Hematopoietic multipotent progenitor cell treated with erythropoietin and hydrocortisone succinate and interleukin-3 and kit ligand, for 15 days (in vitro differentiated cells): Measurements from ENCODE around the gene MALRD1.

Experiments
- DNase-seq: peaks from one replicate; pipeline ENCODE4 v3.0.0-alpha.2; 2015; ENCODE audit warnings: low spot score

MALRD1 gene

GRCh38 chr10:19231034-19231433, 182.4 kb downstream of the MALRD1 start:
- DNase-seq, result no peak

DNA sequence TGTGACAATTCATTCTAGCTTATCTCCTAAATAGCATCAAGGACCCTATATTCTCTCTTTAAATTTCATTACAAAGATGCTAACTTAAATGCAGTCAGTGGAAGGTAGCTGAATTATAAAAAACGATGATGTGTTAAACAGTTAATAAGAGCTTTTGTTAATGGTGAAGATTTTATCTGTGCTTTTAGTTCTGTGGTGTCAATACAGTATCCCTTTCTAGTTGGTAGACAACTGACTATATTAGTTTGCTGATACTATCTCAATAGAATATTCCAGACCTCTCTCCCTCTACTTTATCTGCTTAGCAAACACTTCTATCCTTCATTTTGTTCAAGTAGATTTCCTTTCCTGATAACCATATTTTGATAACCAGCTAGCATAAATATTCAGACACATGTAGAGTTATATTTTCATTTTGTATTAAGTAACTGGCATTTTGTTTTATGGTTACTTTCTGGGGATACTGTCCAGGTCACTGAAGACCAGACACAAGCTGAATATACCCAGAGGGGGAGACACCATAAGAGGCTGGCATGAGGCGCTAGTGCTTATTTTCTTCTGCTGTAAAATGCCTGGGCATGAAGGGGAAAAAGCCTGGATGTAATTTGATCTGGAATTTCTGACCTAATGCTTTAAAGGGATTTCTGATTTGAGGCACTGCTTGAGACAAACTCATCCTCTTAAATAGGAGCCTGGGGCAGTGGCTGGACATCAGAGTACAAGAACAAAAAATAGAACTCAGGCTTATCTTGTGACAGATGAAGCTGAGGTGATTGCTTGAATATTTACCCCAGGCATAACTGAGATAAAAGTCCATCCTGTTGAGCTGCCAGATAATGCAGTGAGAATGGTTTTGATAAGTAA, 197.5 kb downstream of the MALRD1 start:
- no peak for DNase-seq

DNA sequence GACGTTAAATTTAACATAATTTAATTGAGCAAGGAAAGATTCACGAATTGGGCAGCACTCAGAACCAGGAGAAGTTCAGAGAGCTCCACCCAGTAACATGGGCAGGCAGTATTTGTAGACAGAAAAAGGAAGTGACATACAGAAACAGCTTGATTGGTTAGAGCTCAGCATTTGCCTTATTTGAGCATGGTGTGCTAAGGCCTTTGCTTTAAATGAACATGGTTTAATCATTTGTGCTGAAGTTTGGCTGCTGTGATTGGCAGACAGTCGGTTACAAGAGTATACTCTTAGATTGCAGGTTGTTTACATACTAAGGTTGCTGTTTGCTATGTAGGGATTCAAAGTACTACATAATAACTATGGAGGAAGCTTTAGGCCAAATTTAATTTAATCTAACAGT, 199.2 kb downstream of the MALRD1 start:
- no peak for DNase-seq

DNA sequence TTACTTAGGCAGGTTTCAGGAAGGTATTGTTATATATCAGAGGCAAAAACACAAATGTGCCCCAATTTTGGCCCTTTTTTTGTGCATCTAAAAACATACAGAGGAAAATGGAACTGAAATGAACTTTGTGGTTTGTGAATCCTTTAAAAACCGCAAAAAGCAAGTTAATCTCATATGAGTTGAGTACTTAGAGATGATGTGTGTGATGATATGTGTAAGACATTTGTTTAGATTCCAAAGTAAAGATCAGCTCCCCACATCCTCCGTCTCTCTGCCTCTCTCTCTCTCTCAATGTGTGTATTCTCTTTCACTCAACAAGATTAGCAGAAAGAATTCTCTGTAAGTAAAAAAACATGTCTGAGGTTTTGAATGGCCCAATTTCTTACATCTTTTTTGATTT, 201.9 kb downstream of the MALRD1 start:
- DNase-seq, result no peak

DNA sequence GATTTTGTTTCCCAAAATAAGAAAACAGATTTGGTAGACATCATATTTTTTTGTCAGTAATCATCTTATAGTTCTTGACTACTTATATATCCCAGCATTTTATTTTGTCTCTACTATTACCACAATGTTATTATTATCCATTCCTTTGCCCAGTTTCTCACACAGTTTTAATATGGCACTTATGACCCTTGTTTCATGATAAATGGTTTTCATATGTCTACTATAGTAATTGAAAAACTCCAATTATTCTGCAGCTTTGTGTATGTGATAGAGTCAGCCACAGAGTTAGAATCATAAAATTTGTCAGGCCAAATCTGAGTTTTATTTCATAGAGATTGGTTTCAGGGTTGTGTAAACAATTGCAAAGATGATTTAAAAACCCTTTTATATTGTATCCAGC, 203.9 kb downstream of the MALRD1 start:
- no peak for DNase-seq

- DNase-seq, result no peak
Observed at GRCh38 chr10:19256331-19256730, 207.7 kb downstream of the MALRD1 start.

DNA sequence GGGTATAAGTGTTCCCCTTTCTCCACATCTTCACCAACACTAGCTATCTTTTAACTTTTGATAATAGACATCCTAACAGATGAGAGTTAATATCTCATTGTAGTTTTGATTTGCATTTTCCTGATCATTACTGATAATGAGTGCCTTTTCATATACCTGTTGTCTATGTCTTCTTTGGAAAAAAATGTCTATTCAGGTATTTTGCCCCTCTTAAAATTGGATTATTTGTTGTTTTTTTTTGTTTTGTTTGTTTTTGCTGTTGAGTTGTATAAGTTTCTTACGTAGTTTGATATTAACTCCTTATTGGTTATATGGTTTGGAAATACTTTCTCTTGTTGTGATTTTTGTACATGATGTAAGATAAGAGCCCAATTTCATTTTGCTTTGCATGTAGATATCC, 214.7 kb downstream of the MALRD1 start:
- no peak for DNase-seq

GRCh38 chr10:19283285-19283684, 234.7 kb downstream of the MALRD1 start:
- DNase-seq, result no peak

- DNase-seq, result no peak
Observed at GRCh38 chr10:19283786-19284185, 235.2 kb downstream of the MALRD1 start.

DNA sequence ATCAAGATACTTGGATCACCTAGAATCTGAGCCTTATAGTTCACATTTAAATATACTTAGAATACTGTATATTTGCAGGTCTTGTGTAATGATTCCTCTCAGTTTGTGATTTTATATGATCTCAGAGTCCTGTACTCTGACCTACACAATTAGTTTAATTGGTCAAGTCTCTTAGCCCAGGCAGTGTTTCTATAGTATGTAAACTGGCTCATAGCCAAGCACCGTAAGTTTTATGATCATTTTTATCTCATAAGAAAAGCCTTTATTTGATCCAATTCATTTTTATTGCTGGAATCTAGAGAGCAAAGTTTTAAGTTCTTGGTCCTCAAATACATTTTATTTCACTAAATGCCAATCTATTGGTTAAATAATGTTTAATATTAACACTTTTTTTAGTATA, 242.2 kb downstream of the MALRD1 start:
- DNase-seq, result no peak

DNA sequence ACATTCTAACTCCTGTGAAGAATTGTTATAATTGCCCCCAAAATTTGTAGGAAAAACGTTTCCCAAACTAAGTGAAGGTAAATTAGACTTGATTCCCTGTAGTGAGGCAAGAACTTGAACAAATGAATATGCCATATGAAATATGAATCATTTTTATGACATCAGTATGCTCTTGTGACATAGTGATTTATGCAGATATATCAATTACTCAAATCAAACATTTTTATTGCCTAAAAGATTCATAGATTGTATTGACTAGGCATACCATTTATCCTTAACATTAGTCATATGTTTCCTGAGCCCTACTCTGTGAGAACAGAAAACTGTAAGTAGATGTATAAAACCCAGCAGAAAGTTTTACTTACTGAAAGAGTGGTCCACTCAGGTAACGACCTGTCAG, 245.6 kb downstream of the MALRD1 start:
- DNase-seq, result no peak

GRCh38 chr10:19299645-19300044, 251.0 kb downstream of the MALRD1 start:
- no peak for DNase-seq

DNA sequence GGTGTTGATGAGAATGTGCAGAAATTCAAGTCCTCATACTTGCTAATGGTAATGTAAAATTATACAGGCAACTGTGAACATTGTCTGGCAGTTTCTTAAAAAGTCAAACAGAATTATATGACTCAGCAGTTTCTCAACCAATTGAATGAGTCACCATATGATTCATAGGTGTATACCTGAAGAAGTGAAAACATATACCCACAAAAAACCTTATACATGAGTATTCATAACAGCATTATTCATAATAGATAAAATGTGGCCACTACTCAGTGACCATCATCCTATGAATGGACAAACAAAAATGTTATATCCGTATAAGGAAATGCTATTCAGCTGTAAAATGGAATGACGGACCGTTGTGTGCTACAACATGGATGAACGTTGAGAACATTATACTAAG, 253.5 kb downstream of the MALRD1 start:
- no peak for DNase-seq

DNA sequence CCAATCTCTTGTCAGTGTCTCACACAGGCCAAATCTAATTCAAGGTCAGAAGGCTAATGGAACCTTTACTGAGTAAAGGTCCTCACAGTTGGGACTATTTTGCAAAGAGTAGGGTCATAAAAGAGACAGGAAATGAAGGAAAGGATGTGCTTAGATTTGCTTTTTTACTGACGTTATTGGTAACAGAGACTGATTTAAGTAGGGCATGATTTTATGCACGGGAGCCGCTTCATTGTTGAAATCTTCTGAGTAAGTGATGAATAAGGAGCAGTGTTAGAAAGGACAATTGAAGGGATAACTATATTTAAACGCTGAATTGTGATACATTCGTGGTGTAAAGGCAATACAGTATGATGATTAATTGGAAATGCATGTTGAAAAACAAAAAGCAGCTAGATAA, 261.5 kb downstream of the MALRD1 start:
- no peak for DNase-seq

- DNase-seq, result no peak
Observed at GRCh38 chr10:19316204-19316870, 267.7 kb downstream of the MALRD1 start.

GRCh38 chr10:19317952-19318351, 269.4 kb downstream of the MALRD1 start:
- DNase-seq, result no peak

GRCh38 chr10:19325581-19325980, 277.0 kb downstream of the MALRD1 start:
- no peak for DNase-seq

DNA sequence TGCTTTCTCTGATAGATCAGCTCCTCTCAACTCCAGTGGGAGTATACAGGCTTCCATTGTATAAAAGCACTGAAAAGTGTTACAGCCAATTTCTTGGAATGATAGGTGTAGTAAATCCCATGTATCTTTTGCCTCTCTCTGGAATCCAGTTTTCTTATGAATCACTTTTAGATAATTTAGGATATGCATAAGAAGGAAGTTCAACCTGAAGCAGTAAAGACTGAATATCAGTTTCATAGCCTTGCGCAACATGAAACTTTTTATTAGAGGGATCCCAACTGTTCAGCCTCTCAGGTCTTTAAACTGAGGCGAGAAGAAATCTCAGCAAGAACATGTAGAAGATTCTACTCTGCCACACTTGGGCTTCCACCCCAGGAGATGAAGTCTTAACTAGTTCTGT, 280.0 kb downstream of the MALRD1 start:
- no peak for DNase-seq

DNA sequence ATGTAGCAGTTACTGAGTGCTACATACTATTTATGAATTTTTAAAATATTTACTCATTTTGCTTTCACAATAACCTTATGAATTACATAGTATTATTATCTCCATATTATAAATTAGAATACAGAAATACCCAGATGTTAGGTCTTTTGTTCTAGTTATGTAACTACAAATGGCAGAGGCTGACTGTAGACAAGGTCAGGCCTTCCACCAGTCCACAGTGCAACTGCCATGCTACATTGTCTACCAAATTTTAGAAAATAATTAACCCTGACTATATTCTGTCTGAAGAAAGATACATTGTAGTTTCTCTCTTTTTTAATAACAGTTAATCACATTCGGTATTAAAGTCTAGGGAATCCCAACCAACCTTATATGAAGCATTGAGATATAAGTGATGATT, 280.9 kb downstream of the MALRD1 start:
- DNase-seq, result no peak

GRCh38 chr10:19332304-19332703, 283.7 kb downstream of the MALRD1 start:
- DNase-seq, result no peak

GRCh38 chr10:19333631-19334030, 285.0 kb downstream of the MALRD1 start:
- DNase-seq, result no peak

DNA sequence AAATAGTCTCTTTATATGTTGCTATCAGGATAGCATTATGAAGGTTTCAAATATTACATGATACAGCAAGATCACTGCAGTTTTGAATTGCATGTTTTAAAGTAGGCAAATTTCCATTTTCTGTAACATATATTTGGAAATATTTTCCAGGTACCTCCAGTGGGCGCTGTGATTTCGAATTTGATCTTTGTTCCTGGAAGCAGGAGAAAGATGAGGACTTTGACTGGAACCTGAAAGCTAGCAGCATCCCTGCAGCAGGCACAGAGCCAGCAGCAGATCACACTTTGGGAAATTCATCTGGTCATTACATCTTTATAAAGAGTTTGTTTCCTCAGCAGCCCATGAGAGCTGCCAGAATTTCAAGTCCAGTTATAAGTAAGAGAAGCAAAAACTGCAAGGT, 299.0 kb downstream of the MALRD1 start:
- no peak for DNase-seq

DNA sequence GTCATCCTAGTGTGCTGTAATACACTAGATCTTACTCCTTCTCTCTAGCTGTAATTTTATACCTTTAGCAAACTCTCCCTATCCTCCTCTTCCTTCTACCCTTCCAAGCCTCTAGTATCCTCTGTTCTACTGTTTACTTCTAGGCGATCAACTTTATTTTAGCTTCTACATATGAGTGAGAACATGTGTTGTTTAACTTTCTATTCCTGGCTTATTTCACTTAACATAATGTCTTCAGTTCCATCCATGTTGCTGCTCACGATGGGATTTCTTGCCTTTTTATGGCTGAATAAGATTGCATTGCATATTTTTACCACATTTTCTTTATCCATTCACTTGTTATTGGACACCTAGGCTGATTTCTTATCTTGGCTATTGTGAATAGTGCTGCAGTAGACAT, 318.6 kb downstream of the MALRD1 start:
- no peak for DNase-seq

GRCh38 chr10:19373988-19374387, 325.4 kb downstream of the MALRD1 start:
- DNase-seq, result no peak
